Esophagus muscularis mucosa (tissue), 4 donors: ENCODE measurements around the gene ALG13. TPM values are rescaled to one million over a fixed set of nuclear protein-coding genes. Genes with fewer than 3 reads are reported as not detected.
A peak's percentile ranks its signal among the peaks of the same experiment; 100 is the strongest.

Experiments used
- DNase-seq: peaks from one replicate; pipeline ENCODE4 v3.0.0-alpha.2; 2017; ENCODE audit errors: extremely low spot score
- H3K27ac ChIP-seq, 4 donors: fragments of 200-600 bp; sonication (generic); replicated peaks in 1 of 4; 1 replicate in 3 of 4; 2 replicates in 1 of 4; pipeline ENCODE4 v1.5.1; 2016 to 2019; ENCODE audit warnings: mild to moderate bottlenecking in 1 of 4
- H3K27me3 ChIP-seq, 4 donors: fragments of 200-600 bp; sonication (generic); one replicate each; pipeline versions ENCODE4 v1.5.1 to v1.6.0; 2016 to 2019
- H3K36me3 ChIP-seq, 4 donors: fragments of 200-600 bp; sonication (generic); one replicate each; pipeline ENCODE4 v1.5.1; 2016 to 2019
- H3K4me1 ChIP-seq, 4 donors: fragments of 200-600 bp; sonication (generic); one replicate each; pipeline ENCODE4 v1.5.1; 2016 to 2019
- H3K4me3 ChIP-seq, 4 donors: fragments of 200-600 bp; sonication (generic); 1 replicate in 2 of 4; 2 replicates in 2 of 4; pipeline ENCODE4 v1.5.1; 2016 to 2019; ENCODE audit warnings: mild to moderate bottlenecking in 4 of 4, moderate library complexity in 1 of 4
- H3K9me3 ChIP-seq, 4 donors: fragments of 200-600 bp; sonication (generic); 1 replicate in 3 of 4; 2 replicates in 1 of 4; pipeline ENCODE4 v1.5.1; 2016 to 2019
- EP300 ChIP-seq: sonication (generic); formaldehyde crosslinking; IDR thresholded peaks from one replicate; pipeline ENCODE4 v1.6.1; 2017; ENCODE audit warnings: antibody characterized with exemption
- POLR2A ChIP-seq: fragments of 450-650 bp; IDR thresholded peaks from one replicate; pipeline ENCODE4 v1.6.1; 2017; ENCODE audit warnings: antibody characterized with exemption, moderate library complexity, mild to moderate bottlenecking, low read depth
- POLR2AphosphoS5 ChIP-seq, 2 donors: sonication (generic); formaldehyde crosslinking; IDR thresholded peaks; one replicate each; pipeline ENCODE4 v1.6.1; 2017; ENCODE audit warnings: antibody characterized with exemption in 2 of 2
- WGBS: methylation state at CpG from one replicate; pipeline ENCODE4 v1.1.5; 2018; 5-methylcytosine and 5-hydroxymethylcytosine counted together
- intact Hi-C: fragments of 100-400 bp; cut with DNase I; formaldehyde crosslinking; loops from one replicate; pipeline ENCODE4 v1.15.1; 2023
- total RNA-seq, 4 donors: library from RNA; depleted of rRNA; stranded (reverse); fragments of >200 nt; gene quantifications; one replicate each; pipeline versions ENCODE4 v1.1.0 to v1.2.1, GENCODE V29; 2016
- TF ChIP-seq, protein P1 (sequence below), 3 experiments: fragments of 200-600 bp in 2 of 3; fragments of 450-650 bp in 1 of 3; sonication (generic) in 2 of 3; IDR thresholded peaks; one replicate each; pipeline ENCODE4 v1.5.1; 2017 to 2019; ENCODE audit warnings: antibody characterized with exemption in 3 of 3, mild to moderate bottlenecking in 2 of 3, moderate library complexity in 1 of 3

Gene ALG13
- total RNA-seq, 4 donors from 2014 or later: 24.8 to 57.7 (median 34.2) TPM

DNA sequence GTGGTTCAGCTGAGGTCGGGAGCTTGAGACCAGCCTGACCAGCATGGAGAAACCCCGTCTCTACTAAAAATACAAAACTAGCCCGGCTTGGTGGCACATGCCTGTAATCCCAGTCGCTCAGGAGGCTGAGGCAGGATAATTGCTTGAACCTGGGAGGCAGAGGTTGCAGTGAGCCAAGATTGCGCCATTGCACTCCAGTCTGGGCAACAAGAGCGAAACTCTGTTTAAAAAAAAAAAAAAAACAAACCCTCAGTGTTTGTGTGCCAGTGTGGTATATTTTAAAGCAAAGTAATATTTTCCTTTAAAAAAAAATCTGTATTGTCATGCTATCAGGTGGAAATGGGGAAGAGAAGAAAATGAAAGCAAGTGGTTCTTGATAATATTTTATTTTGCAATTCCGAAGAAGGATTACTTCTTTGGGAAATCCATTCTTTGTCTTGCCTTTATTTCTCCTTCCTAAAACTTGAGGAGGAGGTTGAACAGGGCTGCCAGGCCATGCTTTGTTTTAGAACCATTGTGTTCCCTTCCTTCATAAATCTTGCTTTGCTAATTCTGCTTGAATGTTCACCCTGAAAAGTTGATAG is 14.4 kb downstream of the ALG13 start:
- H3K4me1 ChIP-seq: no peaks in the 10 kb centered on the region
- 91% methylated on average over 6 of the region's 7 CpGs for WGBS
- H3K36me3 ChIP-seq: peaks cover 0 to 25% (median 5%) of the 10 kb centered on the region in 4 donors
- H3K27ac ChIP-seq: no peak overlapping the region
- intact Hi-C loops: no loop called here
- TF ChIP-seq EP300 (no peak), POLR2A (no peak), POLR2AphosphoS5 (IDR thresholded peaks at IDR 0.05) (no peak)
- TF ChIP-seq, protein P1, sequence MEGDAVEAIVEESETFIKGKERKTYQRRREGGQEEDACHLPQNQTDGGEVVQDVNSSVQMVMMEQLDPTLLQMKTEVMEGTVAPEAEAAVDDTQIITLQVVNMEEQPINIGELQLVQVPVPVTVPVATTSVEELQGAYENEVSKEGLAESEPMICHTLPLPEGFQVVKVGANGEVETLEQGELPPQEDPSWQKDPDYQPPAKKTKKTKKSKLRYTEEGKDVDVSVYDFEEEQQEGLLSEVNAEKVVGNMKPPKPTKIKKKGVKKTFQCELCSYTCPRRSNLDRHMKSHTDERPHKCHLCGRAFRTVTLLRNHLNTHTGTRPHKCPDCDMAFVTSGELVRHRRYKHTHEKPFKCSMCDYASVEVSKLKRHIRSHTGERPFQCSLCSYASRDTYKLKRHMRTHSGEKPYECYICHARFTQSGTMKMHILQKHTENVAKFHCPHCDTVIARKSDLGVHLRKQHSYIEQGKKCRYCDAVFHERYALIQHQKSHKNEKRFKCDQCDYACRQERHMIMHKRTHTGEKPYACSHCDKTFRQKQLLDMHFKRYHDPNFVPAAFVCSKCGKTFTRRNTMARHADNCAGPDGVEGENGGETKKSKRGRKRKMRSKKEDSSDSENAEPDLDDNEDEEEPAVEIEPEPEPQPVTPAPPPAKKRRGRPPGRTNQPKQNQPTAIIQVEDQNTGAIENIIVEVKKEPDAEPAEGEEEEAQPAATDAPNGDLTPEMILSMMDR (IDR thresholded peaks at IDR 0.05): no peak
- DNase-seq: no peak
- H3K27me3 ChIP-seq: no peaks in the 10 kb centered on the region
- H3K4me3 ChIP-seq: no peak overlapping the region
- H3K9me3 ChIP-seq: no peaks in the 10 kb centered on the region

DNA sequence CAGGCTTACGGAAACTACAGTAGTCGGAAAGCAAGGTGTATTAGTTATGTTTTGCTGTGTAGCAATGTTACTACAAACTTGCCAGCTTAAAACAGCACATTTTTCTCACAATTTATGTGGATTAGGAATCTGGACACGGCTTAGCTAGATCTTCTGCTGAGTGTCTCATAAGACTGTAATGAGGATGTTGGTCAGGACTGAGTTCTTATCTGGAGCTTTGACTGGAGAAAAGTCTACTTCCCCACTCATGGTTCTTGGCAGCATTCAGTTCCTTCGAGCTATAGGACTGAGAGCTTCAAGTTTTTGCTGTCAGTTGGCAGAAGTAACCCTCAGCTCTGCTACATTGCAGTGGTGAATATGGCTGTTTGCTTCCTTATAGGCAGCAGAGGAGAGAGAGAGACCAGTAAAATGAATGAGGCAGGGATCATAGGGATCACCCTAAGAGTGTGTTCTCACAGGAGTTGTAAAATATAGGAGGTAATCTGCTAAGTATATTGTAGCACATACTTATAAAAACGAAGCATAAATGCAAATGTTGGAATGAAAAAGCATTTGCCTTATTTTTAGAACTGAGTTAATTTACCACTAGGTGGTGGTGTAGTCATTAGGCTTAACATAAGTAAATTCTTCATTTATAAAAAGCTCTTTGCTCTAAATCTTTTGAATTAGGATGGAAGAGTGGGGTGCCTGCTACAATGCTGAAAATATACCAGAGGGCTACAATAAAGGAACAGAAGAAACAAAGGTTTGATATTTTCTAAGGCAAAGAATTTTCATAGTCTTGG is 38.6 kb downstream of the ALG13 start:
- no peak for DNase-seq
- TF ChIP-seq, protein P1 (IDR thresholded peaks at IDR 0.05): peak in 1 of 3 experiments; percentile 16
- no peak for TF ChIP-seq POLR2AphosphoS5 (IDR thresholded peaks at IDR 0.05)
- Histone ChIP-seq H3K4me1 (no peaks in the 10 kb centered on the region), H3K27me3 (no peaks in the 10 kb centered on the region), H3K9me3 (no peaks in the 10 kb centered on the region), H3K36me3 (peaks cover 0 to 27% (median 7%) of the 10 kb centered on the region in 4 donors), H3K4me3 (no peak overlapping the region), H3K27ac (no peak overlapping the region)
- intact Hi-C loops: no loop called here
- 60% methylated on average over 5 of the region's 5 CpGs for WGBS

GRCh38 chrX:111728096-111728495 is 47.1 kb downstream of the ALG13 start:
- intact Hi-C loops: no loop called here
- Histone ChIP-seq H3K36me3 (peaks cover 0 to 64% (median 20%) of the 10 kb centered on the region in 4 donors), H3K27me3 (no peaks in the 10 kb centered on the region), H3K4me1 (no peaks in the 10 kb centered on the region), H3K4me3 (no peak overlapping the region), H3K27ac (no peak overlapping the region), H3K9me3 (no peaks in the 10 kb centered on the region)
- TF ChIP-seq POLR2A (no peak), EP300 (no peak), POLR2AphosphoS5 (IDR thresholded peaks at IDR 0.05) (no peak)
- TF ChIP-seq, protein P1 (IDR thresholded peaks at IDR 0.05): no peak
- 80% methylated on average over 2 of the region's 2 CpGs for WGBS
- no peak for DNase-seq

GRCh38 chrX:111731351-111731750 is 50.4 kb downstream of the ALG13 start:
- Histone ChIP-seq H3K27me3 (no peaks in the 10 kb centered on the region), H3K36me3 (peaks cover 3 to 68% (median 23%) of the 10 kb centered on the region in 4 donors), H3K4me1 (no peaks in the 10 kb centered on the region), H3K9me3 (no peaks in the 10 kb centered on the region), H3K4me3 (no peak overlapping the region), H3K27ac (no peak overlapping the region)
- 65% methylated on average over 4 of the region's 4 CpGs for WGBS
- intact Hi-C loops: no loop called here
- no peak for DNase-seq
- no peak for TF ChIP-seq EP300
- TF ChIP-seq, protein P1 (IDR thresholded peaks at IDR 0.05): no peak
- TF ChIP-seq POLR2A: no peak
- TF ChIP-seq POLR2AphosphoS5 (IDR thresholded peaks at IDR 0.05): no peak
